NCI-H187 treated with DMSO at 0.1 percent for 48 hours (cell line): ENCODE data around the gene INPPL1.

Experiments used
- DNase-seq: peaks from one replicate; lab custom pipeline; 2025; lab: John Stamatoyannopoulos, UW

The INPPL1 gene

GRCh38 chr11:72287293-72287692 is 62.7 kb downstream of the INPPL1 start:
- no peak for DNase-seq
